GM18520 (cell line): ENCODE measurements around the gene ESR2.
A peak's percentile ranks its signal among the peaks of the same experiment; 100 is the strongest.
"Not testable (repeated sequence)": the region's sequence is repeated elsewhere in the genome, so short reads cannot be mapped to it uniquely, and the experiment has no call there.

Experiments
- ATAC-seq: cut with Tn5 transposase; IDR thresholded peaks from one replicate; pipeline ENCODE4 v1.9.1; 2021; ENCODE audit not compliant: unreplicated experiment

ESR2 gene

GRCh38 chr14:64201296-64201695 is 92.9 kb downstream of the ESR2 start:
- no peak for ATAC-seq

GRCh38 chr14:64200170-64200569 is 94.0 kb downstream of the ESR2 start:
- no peak for ATAC-seq

- ATAC-seq: no peak
Observed at GRCh38 chr14:64198486-64198885, 95.7 kb downstream of the ESR2 start.

- no peak for ATAC-seq
Observed at GRCh38 chr14:64197996-64198395, 96.2 kb downstream of the ESR2 start.

- ATAC-seq: no peak
Observed at GRCh38 chr14:64196814-64197411, 97.3 kb downstream of the ESR2 start.

- no peak for ATAC-seq
Observed at GRCh38 chr14:64196056-64196455, 98.1 kb downstream of the ESR2 start.

GRCh38 chr14:64195199-64195598 is 99.0 kb downstream of the ESR2 start:
- peak; percentile 66 for ATAC-seq

GRCh38 chr14:64194404-64194803 is 99.8 kb downstream of the ESR2 start:
- no peak for ATAC-seq

GRCh38 chr14:64193821-64194220 is 100.3 kb downstream of the ESR2 start:
- ATAC-seq: no peak

GRCh38 chr14:64191756-64192155 is 102.4 kb downstream of the ESR2 start:
- no peak for ATAC-seq

- no peak for ATAC-seq
Observed at GRCh38 chr14:64190974-64191502, 103.1 kb downstream of the ESR2 start.

- no peak for ATAC-seq
Observed at GRCh38 chr14:64187331-64187730, 106.8 kb downstream of the ESR2 start.

- ATAC-seq: no peak
Observed at GRCh38 chr14:64186231-64187129, 107.7 kb downstream of the ESR2 start.

GRCh38 chr14:64185184-64185583 is 109.0 kb downstream of the ESR2 start:
- no peak for ATAC-seq

GRCh38 chr14:64184103-64184729 is 110.0 kb downstream of the ESR2 start:
- no peak for ATAC-seq

GRCh38 chr14:64182908-64183307 is 111.3 kb downstream of the ESR2 start:
- not testable (repeated sequence) for ATAC-seq

GRCh38 chr14:64178814-64179213 is 115.4 kb downstream of the ESR2 start:
- ATAC-seq: no peak

- ATAC-seq: no peak
Observed at GRCh38 chr14:64176330-64176729, 117.8 kb downstream of the ESR2 start.

- ATAC-seq: no peak
Observed at GRCh38 chr14:64174922-64175782, 119.0 kb downstream of the ESR2 start.

- ATAC-seq: no peak
Observed at GRCh38 chr14:64170181-64170580, 124.0 kb downstream of the ESR2 start.

- ATAC-seq: no peak
Observed at GRCh38 chr14:64159588-64159987, 134.6 kb downstream of the ESR2 start.
